ENCODE measurements around the gene ATF6B.
"Not testable (repeated sequence)": the region's sequence is repeated elsewhere in the genome, so short reads cannot be mapped to it uniquely, and the experiment has no call there.

The ATF6B gene

GRCh38 chr6:32081168-32081990 is 46.7 kb downstream of the ATF6B start:
- no peak for DNase-seq (ENCODE audit: low read depth)

DNA sequence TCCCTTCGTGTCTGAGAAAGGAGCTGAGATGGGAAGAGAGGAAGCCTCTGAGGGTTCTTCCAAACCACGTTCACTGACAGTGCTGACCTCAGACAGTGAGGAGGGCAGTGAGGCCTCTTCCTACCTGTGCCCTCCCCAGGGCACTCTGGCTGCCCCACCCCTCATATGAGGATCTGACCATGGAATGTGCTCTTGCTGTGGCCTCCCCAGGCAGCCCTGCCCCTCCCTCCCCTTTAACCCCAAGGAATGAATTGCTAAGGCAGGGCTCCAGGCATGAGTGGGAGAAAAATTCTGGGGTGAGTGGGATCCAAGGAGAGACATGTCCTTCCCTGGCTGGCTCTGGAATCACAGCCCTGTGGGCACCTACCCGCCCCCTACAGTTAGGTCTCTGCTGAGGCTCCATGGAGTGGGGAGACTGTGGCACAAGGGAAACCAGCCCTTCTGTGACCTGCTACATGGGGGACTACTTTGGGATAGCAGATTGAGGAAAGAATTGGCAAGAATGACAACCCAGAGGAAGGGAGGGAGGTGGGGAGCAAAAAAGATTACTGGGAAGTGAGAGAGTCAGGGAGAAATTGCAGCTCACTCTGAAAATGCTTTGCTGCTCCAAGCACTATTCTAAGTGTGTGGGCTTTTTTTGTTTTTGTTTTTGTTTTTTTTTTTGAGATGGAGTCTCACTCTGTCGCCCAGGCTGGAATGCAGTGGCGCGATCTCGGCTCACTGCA is 48.3 kb downstream of the ATF6B start:
- DNase-seq (ENCODE audit: low read depth): no peak

GRCh38 chr6:32076321-32076809 is 51.7 kb downstream of the ATF6B start:
- DNase-seq (ENCODE audit: low read depth): no peak

- DNase-seq (ENCODE audit: low read depth): no peak
These were observed 52.3 kb downstream of the ATF6B start for GRCh38 chr6:32075781-32076180.

DNA sequence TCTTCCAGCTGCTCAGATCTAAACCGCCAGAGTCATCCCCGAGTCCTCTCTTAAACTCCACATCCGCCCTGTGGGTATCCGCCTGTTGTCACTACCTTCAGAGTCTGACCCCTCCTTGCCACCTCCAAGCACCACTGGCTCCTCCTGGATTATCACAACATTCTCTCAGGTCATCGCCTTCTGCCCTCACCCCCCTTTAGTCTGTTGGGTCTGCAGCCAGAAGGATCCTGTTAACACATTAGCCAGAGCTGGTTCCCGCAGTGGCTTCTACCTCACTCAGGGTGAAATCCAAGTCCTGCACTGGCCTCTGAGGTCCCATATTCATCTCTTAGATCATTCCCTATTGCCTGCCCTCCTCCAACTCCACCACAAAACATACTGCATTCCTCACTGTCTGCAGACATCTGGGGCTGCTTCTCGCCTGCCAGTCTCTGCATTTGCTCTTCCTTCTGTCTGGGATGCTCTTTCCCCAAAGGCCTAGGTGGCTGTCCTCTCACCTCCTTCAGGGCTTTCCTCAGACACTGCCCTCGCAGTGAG is 53.0 kb downstream of the ATF6B start:
- no peak for DNase-seq (ENCODE audit: low read depth)

DNA sequence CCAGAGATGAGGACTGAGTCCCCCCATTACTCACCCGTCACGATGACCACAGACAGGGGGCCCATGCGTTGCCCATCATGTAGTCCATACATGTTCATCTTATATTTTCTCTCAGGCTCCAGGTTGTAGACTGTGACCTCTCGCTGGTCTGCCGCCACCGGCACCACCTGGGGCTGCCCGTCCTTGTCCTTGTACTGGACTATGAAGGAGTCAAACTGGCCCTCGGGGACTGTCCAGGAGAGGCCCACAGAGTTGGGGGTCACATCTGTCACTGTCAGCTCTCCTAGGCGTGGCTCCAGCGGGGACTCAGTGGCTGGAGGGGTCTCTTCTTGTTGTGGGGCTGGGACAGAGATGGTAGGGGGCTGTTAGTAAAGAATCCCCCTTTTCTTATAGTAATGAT is 54.4 kb downstream of the ATF6B start:
- DNase-seq (ENCODE audit: low read depth): no peak

- DNase-seq (ENCODE audit: low read depth): no peak
These were observed 54.9 kb downstream of the ATF6B start for GRCh38 chr6:32073101-32073500.

GRCh38 chr6:32070814-32071543 is 57.1 kb downstream of the ATF6B start:
- no peak for DNase-seq (ENCODE audit: low read depth)

- no peak for DNase-seq (ENCODE audit: low read depth)
These were observed 58.0 kb downstream of the ATF6B start for GRCh38 chr6:32069878-32070515.

DNA sequence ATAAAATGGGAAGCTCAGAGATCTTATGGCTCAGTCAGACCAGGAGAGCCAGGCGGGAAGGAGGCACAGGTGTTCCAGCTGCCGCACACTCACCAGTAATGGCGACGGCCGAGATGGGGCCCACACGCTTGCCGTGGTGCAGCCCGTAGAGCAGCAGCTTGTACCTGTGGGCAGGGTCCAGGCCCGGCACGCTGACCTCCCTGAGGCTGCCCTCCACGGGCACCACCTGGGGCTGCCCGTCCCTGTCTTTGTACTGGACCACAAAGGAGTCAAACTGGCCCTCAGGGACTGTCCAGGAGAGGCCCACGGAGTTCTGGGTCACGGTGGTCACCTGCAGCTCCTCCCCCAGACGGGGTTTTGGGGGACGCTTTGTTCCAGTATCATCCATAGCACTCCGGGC is 58.6 kb downstream of the ATF6B start:
- DNase-seq (ENCODE audit: low read depth): no peak

- DNase-seq (ENCODE audit: low read depth): no peak
These were observed 59.2 kb downstream of the ATF6B start for GRCh38 chr6:32068867-32069266.

DNA sequence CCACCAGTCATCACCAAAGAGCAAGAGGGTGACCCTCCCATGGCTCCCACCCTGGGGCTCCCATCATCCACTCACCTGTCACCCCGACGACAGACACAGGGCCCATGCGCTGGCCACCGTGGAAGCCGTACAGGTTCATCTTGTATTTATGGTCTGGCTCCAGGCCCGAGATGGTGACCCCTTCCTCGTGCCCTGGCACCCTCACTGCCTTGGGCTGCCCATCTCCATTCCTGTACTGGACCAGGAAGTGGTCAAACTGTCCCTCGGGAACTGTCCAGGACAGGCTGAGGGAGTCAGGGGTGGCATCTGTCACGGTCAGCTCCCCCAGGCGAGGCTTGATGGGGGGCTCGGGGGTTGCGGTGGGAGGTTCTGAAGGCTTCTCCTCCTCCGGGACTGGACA is 59.7 kb downstream of the ATF6B start:
- not testable (repeated sequence) for DNase-seq (ENCODE audit: low read depth)

DNA sequence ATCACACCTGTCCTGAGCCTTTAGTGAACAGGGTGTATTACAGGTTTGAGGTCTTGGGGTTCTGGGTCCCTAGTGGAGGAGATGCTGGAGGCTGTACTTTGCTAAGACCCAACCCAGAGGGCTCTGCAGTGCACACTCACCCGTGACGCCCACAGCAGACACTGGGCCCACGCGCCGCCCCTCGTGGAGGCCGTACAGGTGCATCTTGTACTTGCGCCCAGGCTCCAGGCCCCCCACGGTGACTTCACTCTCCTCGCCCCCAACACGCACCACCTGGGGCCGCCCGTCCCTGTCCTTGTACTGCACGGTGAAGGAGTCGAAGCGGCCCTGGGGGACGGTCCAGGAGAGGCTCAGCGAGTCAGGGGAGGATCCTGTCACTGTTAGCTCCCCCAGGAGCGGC is 60.5 kb downstream of the ATF6B start:
- not testable (repeated sequence) for DNase-seq (ENCODE audit: low read depth)

All from T-helper 22 cell (primary cell).